ENCODE measurements around the gene GHRHR.

- TF ChIP-seq CTCF (IDR thresholded peaks at IDR 0.05; ENCODE audit: low read depth, low read length, poor library complexity, severe bottlenecking) = no peak
- no peak for TF ChIP-seq EZH2phosphoT487 (IDR thresholded peaks at IDR 0.05; ENCODE audit: borderline replicate concordance, low read length)
Measured at GRCh38 chr7:30917216-30917893, 46.4 kb upstream of the GHRHR start.
